OCI-LY1 (cell line): Measurements from ENCODE around the gene TRAFD1.

Experiments used
- H2AFZ ChIP-seq: fragments of 200-600 bp; sonication (generic), shearing (Covaris generic); 2 replicates; pipeline ENCODE4 v1.6.0; 2014; ENCODE audit warnings: antibody characterized with exemption, mild to moderate bottlenecking, low read length
- H3F3A ChIP-seq: fragments of 200-600 bp; sonication (generic), shearing (Covaris generic); 2 replicates; pipeline ENCODE4 v1.6.0; 2014; ENCODE audit warnings: mild to moderate bottlenecking, antibody characterized with exemption, low read length, moderate library complexity; ENCODE audit not compliant: insufficient read depth
- H3K27ac ChIP-seq: fragments of 200-600 bp; sonication (generic); 2 replicates; pipeline ENCODE4 v1.5.1; 2014; ENCODE audit warnings: low read length, mixed run types, mild to moderate bottlenecking, low read depth; ENCODE audit not compliant: poor library complexity, severe bottlenecking
- H3K27me3 ChIP-seq: fragments of 200-600 bp; sonication (generic); 2 replicates; pipeline ENCODE4 v1.6.0; 2014; ENCODE audit warnings: antibody characterized with exemption, mild to moderate bottlenecking, low read length, moderate library complexity; ENCODE audit not compliant: insufficient read depth
- H3K36me3 ChIP-seq: fragments of 200-600 bp; sonication (generic); 2 replicates; pipeline ENCODE4 v1.6.1; 2014; ENCODE audit warnings: mild to moderate bottlenecking, antibody characterized with exemption, low read length, moderate library complexity, mixed read lengths; ENCODE audit not compliant: insufficient read depth
- H3K4me1 ChIP-seq: fragments of 200-600 bp; sonication (generic); 2 replicates; pipeline ENCODE4 v1.5.1; 2014; ENCODE audit warnings: mild to moderate bottlenecking, low read length, moderate library complexity; ENCODE audit not compliant: insufficient read depth, severe bottlenecking
- H3K4me2 ChIP-seq: fragments of 200-600 bp; sonication (generic), shearing (Covaris generic); 2 replicates; pipeline ENCODE4 v1.6.1; 2014; ENCODE audit warnings: low read length
- H3K4me3 ChIP-seq: fragments of 200-600 bp; sonication (generic); 2 replicates; pipeline ENCODE4 v1.5.1; 2014; ENCODE audit warnings: low read length, low read depth, mild to moderate bottlenecking, mixed read lengths; ENCODE audit not compliant: poor library complexity, severe bottlenecking
- H3K79me2 ChIP-seq: fragments of 200-600 bp; shearing (Covaris generic); 2 replicates; pipeline ENCODE4 v1.6.1; 2016; ENCODE audit warnings: mixed run types, low read length, mixed read lengths; ENCODE audit not compliant: insufficient read depth
- H3K9ac ChIP-seq: fragments of 200-600 bp; sonication (generic), shearing (Covaris generic); 2 replicates; pipeline ENCODE4 v1.6.1; 2014; ENCODE audit warnings: mild to moderate bottlenecking, low read length, mixed read lengths
- H3K9me2 ChIP-seq: fragments of 200-600 bp; sonication (generic), shearing (Covaris generic); 2 replicates; pipeline ENCODE4 v1.6.1; 2014; ENCODE audit warnings: low read depth, mild to moderate bottlenecking, low read length, mixed read lengths
- H3K9me3 ChIP-seq: fragments of 200-600 bp; shearing (Covaris generic); 2 replicates; pipeline ENCODE4 v1.6.1; 2014; ENCODE audit warnings: low read length, mixed read lengths
- H4K20me1 ChIP-seq: fragments of 200-600 bp; sonication (generic), shearing (Covaris generic); 2 replicates; pipeline ENCODE4 v1.6.0; 2016; ENCODE audit warnings: mild to moderate bottlenecking, low read length; ENCODE audit not compliant: insufficient read depth
- EZH2 ChIP-seq: fragments of 200-600 bp; sonication (generic), shearing (Covaris generic); IDR thresholded peaks from 2 replicates; pipeline ENCODE4 v1.8.0; 2017; ENCODE audit warnings: borderline replicate concordance, mixed run types, mild to moderate bottlenecking, antibody characterized with exemption, low read length, moderate library complexity, mixed read lengths
- TF ChIP-seq, protein P1 (sequence below): fragments of 200-600 bp; sonication (generic), shearing (Covaris generic); IDR thresholded peaks from 2 replicates; pipeline ENCODE4 v1.5.1; 2017; ENCODE audit warnings: mild to moderate bottlenecking, antibody characterized with exemption, low read length, moderate library complexity, mixed read lengths

Gene TRAFD1

DNA sequence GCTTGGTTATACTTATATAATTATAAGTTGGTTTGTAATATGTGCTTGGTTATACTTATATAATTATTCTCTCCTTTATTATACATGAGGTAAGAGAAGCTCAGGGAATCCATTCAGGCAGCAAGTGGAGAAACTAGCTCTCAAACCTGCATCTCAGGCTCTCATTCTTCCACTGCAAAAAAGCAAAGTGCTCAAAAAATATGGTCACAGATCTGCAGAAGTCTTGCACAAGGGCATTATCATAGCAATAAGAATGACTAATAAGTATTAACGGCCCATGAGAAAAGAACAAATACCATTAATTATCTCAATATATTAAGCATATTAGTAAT is 476 bp upstream of the TRAFD1 start:
- H3K27me3 ChIP-seq: no peaks in the 10 kb centered on the region
- H3K9me3 ChIP-seq: no peaks in the 10 kb centered on the region
- H3K4me2 ChIP-seq: peak overlapping the region; percentile 37
- H3F3A ChIP-seq: no peaks in the 10 kb centered on the region
- H3K27ac ChIP-seq: no peak overlapping the region
- TF ChIP-seq EZH2: no peak
- TF ChIP-seq, protein P1, sequence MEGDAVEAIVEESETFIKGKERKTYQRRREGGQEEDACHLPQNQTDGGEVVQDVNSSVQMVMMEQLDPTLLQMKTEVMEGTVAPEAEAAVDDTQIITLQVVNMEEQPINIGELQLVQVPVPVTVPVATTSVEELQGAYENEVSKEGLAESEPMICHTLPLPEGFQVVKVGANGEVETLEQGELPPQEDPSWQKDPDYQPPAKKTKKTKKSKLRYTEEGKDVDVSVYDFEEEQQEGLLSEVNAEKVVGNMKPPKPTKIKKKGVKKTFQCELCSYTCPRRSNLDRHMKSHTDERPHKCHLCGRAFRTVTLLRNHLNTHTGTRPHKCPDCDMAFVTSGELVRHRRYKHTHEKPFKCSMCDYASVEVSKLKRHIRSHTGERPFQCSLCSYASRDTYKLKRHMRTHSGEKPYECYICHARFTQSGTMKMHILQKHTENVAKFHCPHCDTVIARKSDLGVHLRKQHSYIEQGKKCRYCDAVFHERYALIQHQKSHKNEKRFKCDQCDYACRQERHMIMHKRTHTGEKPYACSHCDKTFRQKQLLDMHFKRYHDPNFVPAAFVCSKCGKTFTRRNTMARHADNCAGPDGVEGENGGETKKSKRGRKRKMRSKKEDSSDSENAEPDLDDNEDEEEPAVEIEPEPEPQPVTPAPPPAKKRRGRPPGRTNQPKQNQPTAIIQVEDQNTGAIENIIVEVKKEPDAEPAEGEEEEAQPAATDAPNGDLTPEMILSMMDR: no peak
- H3K36me3 ChIP-seq: no peaks in the 10 kb centered on the region
- no peak overlapping the region for H3K9ac ChIP-seq
- H3K4me3 ChIP-seq: no peak overlapping the region
- no peak overlapping the region for H2AFZ ChIP-seq
- H4K20me1 ChIP-seq: no peaks in the 10 kb centered on the region
- no peaks in the 10 kb centered on the region for H3K9me2 ChIP-seq
- H3K79me2 ChIP-seq: peaks cover 5% of the 10 kb centered on the region; the same call in 1 of the 2 replicates
- H3K4me1 ChIP-seq: peaks cover 30% of the 10 kb centered on the region

DNA sequence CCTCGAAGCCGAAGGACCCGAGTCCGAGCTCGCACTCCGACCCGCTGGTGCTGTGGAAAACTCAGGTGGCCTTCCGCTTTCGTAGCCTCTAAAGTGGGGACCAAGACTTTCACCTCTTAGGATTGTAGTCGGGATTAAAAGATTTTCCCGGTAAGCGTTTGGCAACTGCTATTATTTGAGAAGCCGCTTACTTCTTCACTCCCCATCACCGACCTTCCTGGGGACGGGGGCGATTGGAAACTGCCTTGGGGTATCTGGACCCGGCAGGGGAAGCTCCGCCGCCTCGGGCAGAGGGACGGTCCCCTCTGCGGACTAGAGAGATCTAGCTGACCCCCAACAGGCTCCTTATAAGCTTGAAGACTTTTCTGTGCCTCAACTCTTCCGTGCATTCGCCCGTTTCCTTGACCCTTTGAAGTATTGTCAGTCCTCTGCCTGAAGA is 659 bp downstream of the TRAFD1 start:
- H3K9ac ChIP-seq: peak overlapping the region; percentile 83
- H4K20me1 ChIP-seq: no peaks in the 10 kb centered on the region
- H3K9me2 ChIP-seq: no peaks in the 10 kb centered on the region
- H3F3A ChIP-seq: 0 out of 2 replicates have a peak, but pooled peaks cover 6% of the 10 kb centered on the region
- H2AFZ ChIP-seq: no peak overlapping the region
- no peaks in the 10 kb centered on the region for H3K9me3 ChIP-seq
- peaks cover 41% of the 10 kb centered on the region for H3K4me1 ChIP-seq
- H3K27ac ChIP-seq: no peak overlapping the region
- H3K4me3 ChIP-seq: peak overlapping the region; percentile 90
- peak overlapping the region; percentile 96 for H3K4me2 ChIP-seq
- H3K36me3 ChIP-seq: no peaks in the 10 kb centered on the region; the same call in 1 of the 2 replicates
- peaks cover 5% of the 10 kb centered on the region; the same call in 1 of the 2 replicates for H3K79me2 ChIP-seq
- TF ChIP-seq, protein P1: no peak
- no peak for TF ChIP-seq EZH2
- H3K27me3 ChIP-seq: no peaks in the 10 kb centered on the region

- H3K4me1 ChIP-seq: peaks cover 41% of the 10 kb centered on the region
- H3K9ac ChIP-seq: no peak overlapping the region
- H3K79me2 ChIP-seq: peaks cover 5% of the 10 kb centered on the region
- peaks cover 4% of the 10 kb centered on the region; the same call in 1 of the 2 replicates for H3K36me3 ChIP-seq
- H4K20me1 ChIP-seq: no peaks in the 10 kb centered on the region
- H2AFZ ChIP-seq: no peak overlapping the region
- H3K4me2 ChIP-seq: peak overlapping the region; percentile 96; the same call in 1 of the 2 replicates
- H3F3A ChIP-seq: 0 out of 2 replicates have a peak, but pooled peaks cover 6% of the 10 kb centered on the region
- H3K27ac ChIP-seq: no peak overlapping the region
- H3K9me3 ChIP-seq: no peaks in the 10 kb centered on the region
- no peaks in the 10 kb centered on the region for H3K27me3 ChIP-seq
- TF ChIP-seq, protein P1: no peak
- TF ChIP-seq EZH2: no peak
- H3K9me2 ChIP-seq: no peaks in the 10 kb centered on the region
- no peak overlapping the region for H3K4me3 ChIP-seq
Observed at GRCh38 chr12:112126911-112127310, 1.6 kb downstream of the TRAFD1 start.
